Ishikawa (cell line): Measurements from ENCODE around the gene MAP3K21.

Experiments used
- CEBPB ChIP-seq: IDR thresholded peaks from 2 replicates; pipeline ENCODE4 v1.6.1; 2012
- CREB1 ChIP-seq: IDR thresholded peaks from 2 replicates; pipeline ENCODE4 v1.6.1; 2012; ENCODE audit warnings: low read depth
- EGR1 ChIP-seq: IDR thresholded peaks from 2 replicates; pipeline ENCODE4 v1.6.1; 2012
- EP300 ChIP-seq: IDR thresholded peaks from 2 replicates; pipeline ENCODE4 v1.6.1; 2012; ENCODE audit warnings: borderline replicate concordance
- FOXM1 ChIP-seq: IDR thresholded peaks from 2 replicates; pipeline ENCODE4 v1.6.1; 2012; ENCODE audit warnings: low read depth, borderline replicate concordance
- NFIC ChIP-seq: IDR thresholded peaks from 2 replicates; pipeline ENCODE4 v1.6.1; 2012
- RAD21 ChIP-seq: IDR thresholded peaks from 2 replicates; pipeline ENCODE4 v1.6.1; 2012; ENCODE audit warnings: low read depth
- TAF1 ChIP-seq: IDR thresholded peaks from 2 replicates; pipeline ENCODE4 v1.6.1; 2012; ENCODE audit warnings: low read depth, mild to moderate bottlenecking
- TCF12 ChIP-seq: IDR thresholded peaks from 2 replicates; pipeline ENCODE4 v1.6.1; 2012; ENCODE audit warnings: low read depth
- TEAD4 ChIP-seq: IDR thresholded peaks from 2 replicates; pipeline ENCODE4 v1.6.1; 2012
- YY1 ChIP-seq: IDR thresholded peaks from 2 replicates; pipeline ENCODE4 v1.6.1; 2012; ENCODE audit warnings: low read depth
- ZBTB7A ChIP-seq: IDR thresholded peaks from 2 replicates; pipeline ENCODE4 v1.6.1; 2012; ENCODE audit warnings: low read depth
- TF ChIP-seq, protein P1 (sequence below): IDR thresholded peaks from 2 replicates; pipeline ENCODE4 v1.6.1; 2012; ENCODE audit warnings: low read depth, mild to moderate bottlenecking
- TF ChIP-seq, protein P2 (sequence below): IDR thresholded peaks from 2 replicates; pipeline ENCODE4 v1.6.1; 2012
- TF ChIP-seq, protein P3 (sequence below): IDR thresholded peaks from 2 replicates; pipeline ENCODE4 v1.6.1; 2012

The MAP3K21 gene

DNA sequence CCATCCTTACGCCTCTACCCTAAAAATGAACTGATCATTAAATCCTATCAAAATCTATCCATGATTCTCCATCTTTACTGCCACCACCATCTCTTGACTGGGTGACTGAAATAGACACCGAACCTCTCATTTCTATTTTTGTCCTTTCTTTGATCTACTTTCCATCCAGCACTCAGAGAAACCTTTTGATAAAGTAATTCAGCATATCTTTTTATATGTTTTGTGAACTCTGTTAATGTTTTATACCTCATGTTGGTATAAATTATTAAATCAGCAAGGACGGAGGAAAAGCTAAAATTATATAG is 45.0 kb upstream of the MAP3K21 start:
- TF ChIP-seq RAD21 (no peak), CEBPB (no peak), TEAD4 (no peak), TAF1 (no peak), CREB1 (no peak), FOXM1 (no peak), EP300 (no peak), TCF12 (no peak), EGR1 (no peak), YY1 (no peak)
- TF ChIP-seq, protein P1, sequence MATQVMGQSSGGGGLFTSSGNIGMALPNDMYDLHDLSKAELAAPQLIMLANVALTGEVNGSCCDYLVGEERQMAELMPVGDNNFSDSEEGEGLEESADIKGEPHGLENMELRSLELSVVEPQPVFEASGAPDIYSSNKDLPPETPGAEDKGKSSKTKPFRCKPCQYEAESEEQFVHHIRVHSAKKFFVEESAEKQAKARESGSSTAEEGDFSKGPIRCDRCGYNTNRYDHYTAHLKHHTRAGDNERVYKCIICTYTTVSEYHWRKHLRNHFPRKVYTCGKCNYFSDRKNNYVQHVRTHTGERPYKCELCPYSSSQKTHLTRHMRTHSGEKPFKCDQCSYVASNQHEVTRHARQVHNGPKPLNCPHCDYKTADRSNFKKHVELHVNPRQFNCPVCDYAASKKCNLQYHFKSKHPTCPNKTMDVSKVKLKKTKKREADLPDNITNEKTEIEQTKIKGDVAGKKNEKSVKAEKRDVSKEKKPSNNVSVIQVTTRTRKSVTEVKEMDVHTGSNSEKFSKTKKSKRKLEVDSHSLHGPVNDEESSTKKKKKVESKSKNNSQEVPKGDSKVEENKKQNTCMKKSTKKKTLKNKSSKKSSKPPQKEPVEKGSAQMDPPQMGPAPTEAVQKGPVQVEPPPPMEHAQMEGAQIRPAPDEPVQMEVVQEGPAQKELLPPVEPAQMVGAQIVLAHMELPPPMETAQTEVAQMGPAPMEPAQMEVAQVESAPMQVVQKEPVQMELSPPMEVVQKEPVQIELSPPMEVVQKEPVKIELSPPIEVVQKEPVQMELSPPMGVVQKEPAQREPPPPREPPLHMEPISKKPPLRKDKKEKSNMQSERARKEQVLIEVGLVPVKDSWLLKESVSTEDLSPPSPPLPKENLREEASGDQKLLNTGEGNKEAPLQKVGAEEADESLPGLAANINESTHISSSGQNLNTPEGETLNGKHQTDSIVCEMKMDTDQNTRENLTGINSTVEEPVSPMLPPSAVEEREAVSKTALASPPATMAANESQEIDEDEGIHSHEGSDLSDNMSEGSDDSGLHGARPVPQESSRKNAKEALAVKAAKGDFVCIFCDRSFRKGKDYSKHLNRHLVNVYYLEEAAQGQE: no peak
- TF ChIP-seq, protein P2, sequence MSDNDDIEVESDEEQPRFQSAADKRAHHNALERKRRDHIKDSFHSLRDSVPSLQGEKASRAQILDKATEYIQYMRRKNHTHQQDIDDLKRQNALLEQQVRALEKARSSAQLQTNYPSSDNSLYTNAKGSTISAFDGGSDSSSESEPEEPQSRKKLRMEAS: no peak

DNA sequence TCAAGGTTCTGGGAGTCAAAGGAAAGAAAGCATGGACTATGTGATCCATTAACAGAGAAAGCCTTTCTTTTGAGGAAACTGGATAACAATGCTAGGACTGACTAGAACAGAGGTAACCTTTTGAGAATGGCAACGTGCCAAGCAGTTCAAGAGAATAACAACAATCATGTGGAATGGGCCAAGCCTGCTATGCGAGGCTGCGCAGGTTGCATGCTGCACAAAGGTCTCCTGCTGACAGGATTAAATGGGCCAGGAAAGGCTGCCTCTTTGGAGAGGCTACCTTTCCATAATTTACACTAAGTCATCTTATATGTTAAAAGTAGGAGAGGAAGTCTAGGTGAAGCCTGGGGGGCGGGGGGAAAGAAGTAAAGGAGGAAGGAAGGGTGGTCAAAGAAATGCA is 37.8 kb upstream of the MAP3K21 start:
- TF ChIP-seq EGR1 (no peak), CREB1 (no peak), NFIC (peak; percentile 88), TCF12 (peak; percentile 65), FOXM1 (no peak), ZBTB7A (no peak), TAF1 (no peak), YY1 (no peak), TEAD4 (peak; percentile 73), RAD21 (no peak), CEBPB (no peak), EP300 (peak; percentile 56; the same call in 1 of the 2 replicates)
- TF ChIP-seq, protein P3, sequence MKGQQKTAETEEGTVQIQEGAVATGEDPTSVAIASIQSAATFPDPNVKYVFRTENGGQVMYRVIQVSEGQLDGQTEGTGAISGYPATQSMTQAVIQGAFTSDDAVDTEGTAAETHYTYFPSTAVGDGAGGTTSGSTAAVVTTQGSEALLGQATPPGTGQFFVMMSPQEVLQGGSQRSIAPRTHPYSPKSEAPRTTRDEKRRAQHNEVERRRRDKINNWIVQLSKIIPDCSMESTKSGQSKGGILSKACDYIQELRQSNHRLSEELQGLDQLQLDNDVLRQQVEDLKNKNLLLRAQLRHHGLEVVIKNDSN: no peak
- TF ChIP-seq, protein P2: peak; percentile 52
- TF ChIP-seq, protein P1: no peak

DNA sequence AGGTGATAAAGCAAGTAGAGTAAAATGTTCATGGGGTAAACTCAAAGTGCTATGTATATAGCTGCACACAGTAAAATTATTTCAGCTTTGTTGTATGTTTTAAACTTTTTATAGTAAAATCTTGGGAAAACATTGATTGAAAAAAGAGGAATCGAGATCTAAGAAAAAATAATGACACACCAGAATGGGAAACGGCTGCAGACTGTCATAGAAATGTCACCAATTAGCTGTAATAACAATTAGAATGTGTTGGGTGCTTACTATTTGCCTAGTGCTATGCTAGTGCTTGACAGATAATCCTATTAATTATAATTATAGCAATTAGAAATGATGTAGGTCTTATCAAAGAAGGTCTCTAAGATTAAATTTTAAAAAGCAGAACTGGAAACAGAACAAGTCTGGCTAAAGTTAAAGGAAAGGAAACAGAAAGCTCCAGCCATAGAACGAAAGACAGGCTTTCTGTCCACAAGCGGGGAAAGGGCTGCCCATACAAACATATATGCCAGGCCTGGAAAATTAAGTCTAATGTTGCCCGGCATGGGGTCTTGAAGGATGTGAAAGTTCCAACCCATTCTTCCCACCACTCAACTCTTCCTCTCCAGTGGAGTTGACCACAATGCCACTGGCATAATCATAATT is 37.0 kb upstream of the MAP3K21 start:
- TF ChIP-seq TCF12 (no peak), RAD21 (no peak), YY1 (no peak), CEBPB (no peak), NFIC (no peak), EP300 (no peak), FOXM1 (no peak), TEAD4 (no peak)
- TF ChIP-seq, protein P2: no peak

DNA sequence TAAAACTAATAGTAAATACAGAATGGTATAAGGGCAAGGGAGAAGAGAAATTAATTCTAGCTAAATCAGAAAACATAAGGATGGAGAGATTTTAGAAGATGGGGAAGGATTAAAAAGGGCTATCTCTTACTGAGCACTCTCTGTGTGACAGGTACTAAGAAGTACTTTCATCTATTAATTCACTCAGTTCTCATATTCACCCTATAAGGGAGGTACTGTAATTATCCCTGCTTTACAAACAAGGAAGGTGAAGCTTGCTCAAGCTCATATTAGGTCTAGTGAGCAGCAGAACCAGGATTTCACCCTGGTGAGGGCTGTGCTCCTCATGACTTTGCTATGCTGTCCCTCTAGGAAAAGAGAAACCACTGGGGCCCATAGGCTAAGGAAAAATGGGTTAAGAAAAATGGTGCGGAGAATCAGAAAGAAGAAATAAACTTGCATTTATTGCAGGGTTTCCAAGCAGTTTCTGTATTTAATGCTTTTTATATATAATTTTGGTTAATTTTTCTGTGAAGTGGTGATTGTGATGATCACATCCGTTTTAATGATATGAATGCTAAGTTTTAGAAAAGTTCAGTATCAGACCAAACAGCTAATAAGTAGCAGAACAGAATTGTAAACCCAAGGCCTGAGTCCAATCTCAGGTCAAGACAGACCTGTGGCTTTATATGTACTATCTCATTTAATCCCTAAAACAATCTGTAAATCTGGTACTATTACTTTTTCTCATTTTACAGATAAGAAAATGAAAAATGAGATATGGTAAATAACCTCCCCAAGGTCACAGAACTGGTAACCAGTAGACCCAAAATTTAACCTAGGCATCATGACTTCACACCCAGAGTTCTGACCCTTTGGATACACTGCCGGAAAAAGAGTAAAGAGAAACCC is 33.7 kb upstream of the MAP3K21 start:
- TF ChIP-seq, protein P3: no peak
- TF ChIP-seq, protein P2: no peak
- TF ChIP-seq TAF1 (no peak), TEAD4 (no peak), RAD21 (no peak), EP300 (no peak), TCF12 (no peak), CEBPB (no peak), EGR1 (no peak)

DNA sequence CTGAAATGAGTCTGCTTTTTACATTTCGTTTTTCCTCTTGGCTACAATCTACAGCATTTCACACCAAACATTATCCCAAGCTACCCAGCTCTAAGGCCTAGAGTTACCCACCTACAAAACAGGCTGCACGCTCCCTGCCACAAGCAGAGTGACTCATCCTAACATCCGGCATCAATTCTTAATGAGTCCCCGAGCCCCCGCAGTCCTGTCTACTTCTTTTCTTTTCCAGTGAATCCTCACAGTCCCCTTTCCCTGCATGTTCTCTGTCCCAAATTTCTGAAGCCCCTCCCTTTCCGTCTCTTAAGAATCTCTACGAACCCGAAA is 32.6 kb upstream of the MAP3K21 start:
- TF ChIP-seq ZBTB7A (no peak), TAF1 (0 out of 2 replicates have a peak, but pooled peaks have one; percentile 24), RAD21 (no peak), FOXM1 (no peak), CEBPB (no peak), NFIC (no peak), YY1 (no peak)
